ENCODE data around the gene SLC7A6. TPM values are rescaled to one million over a fixed set of nuclear protein-coding genes. Genes with fewer than 3 reads are reported as not detected.

The SLC7A6 gene
- total RNA-seq, 2 donors from 2014 or later: 43.6 to 47.2 TPM

- H3K4me1 Mint-ChIP-seq: peaks cover 19% of the 10 kb centered on the region
- H3K9me3 ChIP-seq (ENCODE audit: control insufficient read depth, low read length): no peaks in the 10 kb centered on the region
- H3K27me3 Mint-ChIP-seq (ENCODE audit: insufficient read depth): no peaks in the 10 kb centered on the region
- peaks cover 45% of the 10 kb centered on the region for H3K36me3 Mint-ChIP-seq (ENCODE audit: low read depth)
- H3K36me3 ChIP-seq (ENCODE audit: control insufficient read depth, insufficient read depth, low read length): peaks cover 86% of the 10 kb centered on the region
- H3K27ac ChIP-seq (ENCODE audit: low read depth, low read length): no peak overlapping the region
- H3K27me3 ChIP-seq (ENCODE audit: control insufficient read depth, insufficient read depth, low read length, poor library complexity, severe bottlenecking): no peaks in the 10 kb centered on the region
- H3K4me1 ChIP-seq (ENCODE audit: control insufficient read depth, insufficient read depth, low read length): no peaks in the 10 kb centered on the region
- no peak for DNase-seq
- no peak overlapping the region for H3K27ac Mint-ChIP-seq
- no peak overlapping the region for H3K9ac ChIP-seq (ENCODE audit: extremely low read depth, low read length, poor library complexity, severe bottlenecking)
- TF ChIP-seq CTCF (conservative IDR thresholded peaks at IDR 0.05): no peak
- 87% methylated on average over 3 to 4 of the region's 4 CpGs for WGBS, 2 experiments (ENCODE audit: insufficient coverage in 1 of 2, insufficient read length in 1 of 2)
- no peak overlapping the region for H3K4me3 Mint-ChIP-seq
- no peak overlapping the region for H3K4me3 ChIP-seq (ENCODE audit: low read length)
- H3K9me3 Mint-ChIP-seq: no peaks in the 10 kb centered on the region
Measured at GRCh38 chr16:68291227-68291626, 26.9 kb downstream of the SLC7A6 start.

GRCh38 chr16:68292425-68292824 is 28.1 kb downstream of the SLC7A6 start:
- H3K4me3 Mint-ChIP-seq: no peak overlapping the region
- H3K36me3 Mint-ChIP-seq (ENCODE audit: low read depth): peaks cover 47% of the 10 kb centered on the region
- Histone ChIP-seq H3K36me3 (ENCODE audit: control insufficient read depth, insufficient read depth, low read length) (peaks cover 86% of the 10 kb centered on the region), H3K9ac (ENCODE audit: extremely low read depth, low read length, poor library complexity, severe bottlenecking) (no peak overlapping the region), H3K27me3 (ENCODE audit: control insufficient read depth, insufficient read depth, low read length, poor library complexity, severe bottlenecking) (no peaks in the 10 kb centered on the region), H3K9me3 (ENCODE audit: control insufficient read depth, low read length) (no peaks in the 10 kb centered on the region), H3K4me1 (ENCODE audit: control insufficient read depth, insufficient read depth, low read length) (no peaks in the 10 kb centered on the region), H3K4me3 (ENCODE audit: low read length) (no peak overlapping the region), H3K27ac (ENCODE audit: low read depth, low read length) (no peak overlapping the region)
- peaks cover 29% of the 10 kb centered on the region for H3K4me1 Mint-ChIP-seq
- no peak for DNase-seq
- H3K27me3 Mint-ChIP-seq (ENCODE audit: insufficient read depth): no peaks in the 10 kb centered on the region
- no peak for TF ChIP-seq CTCF (conservative IDR thresholded peaks at IDR 0.05)
- H3K9me3 Mint-ChIP-seq: no peaks in the 10 kb centered on the region
- no peak overlapping the region for H3K27ac Mint-ChIP-seq
- WGBS, 2 experiments (ENCODE audit: insufficient coverage in 1 of 2, insufficient read length in 1 of 2): 98 to 100% methylated on average over 3 to 5 of the region's 5 CpGs

GRCh38 chr16:68296291-68296690 is 32.0 kb downstream of the SLC7A6 start:
- no peaks in the 10 kb centered on the region for H3K27me3 Mint-ChIP-seq (ENCODE audit: insufficient read depth)
- Histone ChIP-seq H3K36me3 (ENCODE audit: control insufficient read depth, insufficient read depth, low read length) (peaks cover 87% of the 10 kb centered on the region), H3K27me3 (ENCODE audit: control insufficient read depth, insufficient read depth, low read length, poor library complexity, severe bottlenecking) (no peaks in the 10 kb centered on the region), H3K27ac (ENCODE audit: low read depth, low read length) (no peak overlapping the region), H3K4me1 (ENCODE audit: control insufficient read depth, insufficient read depth, low read length) (peaks cover 26% of the 10 kb centered on the region), H3K9ac (ENCODE audit: extremely low read depth, low read length, poor library complexity, severe bottlenecking) (no peak overlapping the region), H3K4me3 (ENCODE audit: low read length) (no peak overlapping the region), H3K9me3 (ENCODE audit: control insufficient read depth, low read length) (no peaks in the 10 kb centered on the region)
- no peak overlapping the region for H3K4me3 Mint-ChIP-seq
- H3K9me3 Mint-ChIP-seq: no peaks in the 10 kb centered on the region
- 94 to 98% methylated on average over 8 to 12 of the region's 12 CpGs for WGBS, 2 experiments (ENCODE audit: insufficient coverage in 1 of 2, insufficient read length in 1 of 2)
- TF ChIP-seq CTCF (conservative IDR thresholded peaks at IDR 0.05): no peak
- H3K4me1 Mint-ChIP-seq: peaks cover 47% of the 10 kb centered on the region
- peaks cover 58% of the 10 kb centered on the region for H3K36me3 Mint-ChIP-seq (ENCODE audit: low read depth)
- H3K27ac Mint-ChIP-seq: peak overlapping the region; percentile 26
- no peak for DNase-seq
